GM18507 (cell line): ENCODE results near the gene FAM89A.
"Not testable (repeated sequence)": the region's sequence is repeated elsewhere in the genome, so short reads cannot be mapped to it uniquely, and the experiment has no call there.

ENCODE experiments used
- DNase-seq: peaks from one replicate; pipeline ENCODE4 v3.0.0; 2011; ENCODE audit warnings: low read depth; ENCODE audit not compliant: insufficient read length; ENCODE audit errors: extremely low spot score
- FAIRE-seq: peaks from 2 replicates; lab custom pipeline; 2011; peaks lifted over from hg19 to GRCh38; lab: Jason Lieb, UNC

Gene FAM89A

DNA sequence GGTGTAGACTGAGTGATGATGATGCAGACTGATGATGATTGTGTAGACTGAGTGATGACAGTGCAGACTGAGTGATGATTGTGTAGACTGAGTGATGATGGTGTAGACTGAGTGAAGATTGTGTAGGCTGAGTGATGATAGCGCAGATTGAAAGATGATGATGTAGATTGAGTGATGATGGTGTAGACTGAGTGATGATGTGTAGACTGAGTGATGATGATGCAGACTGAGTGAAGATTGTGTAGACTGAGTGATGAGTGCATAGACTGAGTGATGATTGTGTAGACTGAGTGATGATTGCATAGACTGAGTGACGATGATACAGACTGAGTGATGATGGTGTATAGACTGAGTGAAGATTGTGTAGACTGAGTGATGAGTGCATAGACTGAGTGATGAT, 28.7 kb downstream of the FAM89A start:
- no peak for FAIRE-seq
- no peak for DNase-seq

- not testable (repeated sequence) for FAIRE-seq, DNase-seq
These were observed 32.5 kb downstream of the FAM89A start for GRCh38 chr1:231007535-231007934.

GRCh38 chr1:231001892-231002291, 38.2 kb downstream of the FAM89A start:
- FAIRE-seq (no peak), DNase-seq (no peak)

DNA sequence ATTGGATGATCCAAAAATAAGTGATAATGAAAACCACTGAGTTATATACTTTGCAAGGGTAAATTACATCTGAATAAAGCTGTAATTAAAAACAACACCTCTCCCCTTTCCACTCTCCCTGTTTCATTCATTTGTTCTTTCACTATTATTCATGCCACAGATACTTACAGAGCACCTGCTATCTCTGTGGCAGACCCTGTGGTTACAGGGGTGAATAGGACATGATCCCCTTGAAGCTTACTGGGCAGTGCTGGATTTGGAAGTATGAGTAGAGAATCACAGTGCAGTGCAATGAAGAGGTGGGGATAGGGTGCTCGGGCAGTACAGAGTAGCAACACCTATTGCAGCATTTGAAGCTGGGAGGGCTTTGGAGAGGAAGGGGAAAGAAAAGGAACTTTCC, 39.4 kb downstream of the FAM89A start:
- DNase-seq (no peak), FAIRE-seq (no peak)

DNA sequence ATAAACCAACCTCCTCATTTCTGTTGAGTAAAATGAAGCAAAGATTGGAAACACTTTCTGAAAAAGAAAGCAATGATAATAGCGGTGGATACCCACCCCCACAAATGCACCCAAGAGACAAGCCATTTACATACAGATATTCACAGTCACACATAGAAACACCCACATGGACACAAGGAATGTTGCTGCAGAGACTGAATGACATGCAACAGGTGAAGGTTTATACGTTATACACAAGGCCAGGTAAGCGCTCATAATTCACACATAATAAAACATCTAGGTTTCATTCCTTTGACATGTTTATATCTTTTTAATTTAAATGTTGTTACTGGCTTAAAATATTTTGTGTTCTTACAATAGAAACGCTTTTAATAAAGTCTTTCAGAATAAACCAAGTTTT, 39.9 kb downstream of the FAM89A start:
- FAIRE-seq (no peak), DNase-seq (no peak)

- no peak for FAIRE-seq
- DNase-seq: no peak
These were observed 45.2 kb downstream of the FAM89A start for GRCh38 chr1:230994860-230995259.

DNA sequence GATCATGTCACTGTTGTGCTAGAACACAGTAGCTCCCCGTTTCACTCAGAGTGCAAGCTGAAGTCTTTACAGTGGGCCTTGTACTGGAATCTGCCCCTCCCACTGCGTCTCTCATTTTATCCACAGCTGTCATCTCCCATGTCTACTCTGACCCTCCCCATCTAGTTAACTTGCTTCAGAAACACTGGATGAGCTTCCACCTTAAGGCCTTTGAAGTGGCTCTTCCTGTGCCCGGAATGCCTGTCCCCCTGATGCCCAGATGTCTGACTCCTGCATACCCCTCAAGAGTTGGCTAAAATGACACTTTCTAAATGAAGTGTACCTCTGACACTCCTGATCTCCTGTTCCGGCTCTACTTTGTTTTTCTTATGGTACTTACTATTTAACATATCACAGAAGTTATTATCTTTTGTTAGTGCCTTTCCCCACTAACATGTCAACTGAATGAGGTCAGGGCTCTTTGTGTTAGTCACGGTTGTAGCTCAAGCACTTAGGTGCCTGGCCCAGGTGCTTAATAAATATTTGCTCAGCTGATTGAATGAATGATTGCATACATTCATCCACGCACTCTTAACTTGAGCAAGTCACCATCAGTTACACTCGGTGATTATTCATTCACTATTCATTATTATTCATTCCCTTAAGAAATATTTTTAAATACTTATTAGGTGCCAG, 47.8 kb downstream of the FAM89A start:
- DNase-seq (no peak), FAIRE-seq (no peak)

- FAIRE-seq: no peak
These were observed 52.6 kb downstream of the FAM89A start for GRCh38 chr1:230987448-230987847.

GRCh38 chr1:230986976-230987375, 53.1 kb downstream of the FAM89A start:
- DNase-seq (no peak), FAIRE-seq (no peak)

More at GRCh38 chr1:230987448-230987847, 52.6 kb downstream of the FAM89A start:
- DNase-seq: no peak

DNA sequence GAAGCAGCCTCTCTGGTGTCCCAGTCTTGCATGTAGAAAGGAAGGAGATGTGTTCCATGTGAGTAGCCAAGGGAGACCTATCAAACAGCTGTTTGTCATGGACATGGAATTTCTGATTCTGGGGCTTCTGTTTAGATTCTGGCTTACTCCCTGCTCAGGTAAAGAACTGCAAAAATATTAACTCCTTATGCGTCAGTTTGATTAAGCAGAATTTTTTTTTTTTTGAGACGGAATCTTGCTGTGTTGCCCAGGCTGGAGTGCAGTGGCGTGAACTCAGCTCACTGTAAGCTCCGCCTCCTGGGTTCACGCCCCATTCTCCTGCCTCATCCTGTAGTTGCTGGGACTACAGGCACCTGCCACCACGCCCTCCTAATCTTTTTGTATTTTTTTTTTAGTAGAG, 54.3 kb downstream of the FAM89A start:
- no peak for DNase-seq
- FAIRE-seq: no peak

DNA sequence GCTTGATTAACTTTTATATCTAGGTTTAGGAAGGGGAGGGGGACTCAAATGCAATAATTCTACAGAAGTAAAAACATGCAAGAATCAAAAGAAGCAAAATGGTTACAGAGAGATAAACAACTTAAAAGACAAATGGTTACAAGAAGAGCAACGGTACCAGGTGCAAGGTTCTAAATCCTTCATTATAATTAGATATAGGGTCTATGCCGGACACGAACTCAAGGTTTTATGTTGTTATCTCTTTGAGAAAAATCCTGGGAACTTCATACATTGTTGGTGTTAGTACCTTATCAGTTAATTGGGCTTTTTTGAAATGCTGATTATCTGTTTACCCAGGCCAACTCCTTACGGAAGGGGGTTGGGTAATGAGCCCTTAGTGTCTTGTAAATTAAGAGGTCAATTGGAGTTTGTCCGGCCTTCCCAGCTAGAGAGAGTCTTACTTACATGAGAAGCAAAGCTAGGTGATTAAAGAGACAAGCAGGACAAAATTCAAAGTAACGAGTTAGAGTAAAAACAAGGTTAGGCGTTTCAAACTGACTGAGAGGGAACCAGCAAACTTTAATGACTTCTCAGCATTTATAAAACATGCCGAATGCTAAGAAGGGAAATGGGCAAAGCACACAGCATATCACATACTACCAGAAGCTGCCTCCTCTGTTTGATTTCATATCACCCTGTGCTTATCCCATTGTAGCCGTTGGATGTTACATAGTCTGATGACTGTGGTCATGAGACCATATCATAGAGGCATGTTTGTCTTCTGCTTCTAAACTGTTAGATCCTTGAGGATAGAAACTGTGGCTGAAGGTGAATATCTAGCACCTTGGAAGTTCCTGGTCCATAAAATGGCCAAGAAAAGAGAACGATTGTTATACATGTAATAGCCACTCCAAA, 55.2 kb downstream of the FAM89A start:
- not testable (repeated sequence) for DNase-seq, FAIRE-seq

GRCh38 chr1:230983811-230984210, 56.2 kb downstream of the FAM89A start:
- DNase-seq: no peak
- FAIRE-seq: no peak

- FAIRE-seq (no peak), DNase-seq (no peak)
These were observed 57.4 kb downstream of the FAM89A start for GRCh38 chr1:230982696-230983095.

DNA sequence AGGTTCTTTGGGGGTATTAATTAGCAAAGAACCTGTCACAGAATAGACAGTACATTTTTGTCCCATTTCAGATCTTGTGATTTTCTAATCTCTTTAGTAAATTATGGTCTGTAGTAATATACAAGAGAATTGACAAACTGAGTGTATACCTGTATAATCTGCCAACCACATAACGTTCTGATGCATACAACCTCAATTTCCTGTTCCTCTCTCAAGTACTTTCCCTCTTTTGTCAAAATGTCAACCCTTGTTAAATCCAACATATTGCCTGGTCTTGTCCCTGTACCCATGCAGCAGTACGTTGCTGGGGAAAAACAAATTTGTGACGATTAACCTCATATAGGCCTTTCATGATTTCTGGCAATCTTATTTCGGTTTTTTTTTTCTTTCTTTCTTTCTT, 60.1 kb downstream of the FAM89A start:
- FAIRE-seq (peak; percentile 51), DNase-seq (no peak)

DNA sequence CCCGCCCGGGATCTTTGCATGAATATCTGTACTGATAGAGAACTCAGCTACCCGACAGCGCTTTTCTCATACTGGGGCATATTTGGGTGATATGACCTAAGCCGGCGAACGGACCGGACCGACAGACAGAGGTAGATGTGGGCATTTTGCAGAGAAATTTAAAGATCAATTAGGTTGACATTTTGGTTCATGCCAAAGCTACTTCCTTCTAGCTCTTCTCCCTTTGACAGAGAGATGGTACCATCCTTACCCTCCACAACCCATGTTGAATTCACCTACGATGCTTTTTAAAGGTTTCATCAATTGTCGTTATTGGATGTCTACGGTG, 60.7 kb downstream of the FAM89A start:
- FAIRE-seq (no peak), DNase-seq (no peak)

GRCh38 chr1:230978491-230979388, 61.3 kb downstream of the FAM89A start, which contains the start of the genes ARV1 and TTC13:
TSS of gene ARV1 (plus strand) at chr1:230979094. CDS start at chr1:230979106, 12 bp downstream.
TSS of gene TTC13 (minus strand) at chr1:230978861. CDS start at chr1:230978830, 31 bp downstream.
- DNase-seq: peak; percentile 98
- FAIRE-seq: peak; percentile 96

DNA sequence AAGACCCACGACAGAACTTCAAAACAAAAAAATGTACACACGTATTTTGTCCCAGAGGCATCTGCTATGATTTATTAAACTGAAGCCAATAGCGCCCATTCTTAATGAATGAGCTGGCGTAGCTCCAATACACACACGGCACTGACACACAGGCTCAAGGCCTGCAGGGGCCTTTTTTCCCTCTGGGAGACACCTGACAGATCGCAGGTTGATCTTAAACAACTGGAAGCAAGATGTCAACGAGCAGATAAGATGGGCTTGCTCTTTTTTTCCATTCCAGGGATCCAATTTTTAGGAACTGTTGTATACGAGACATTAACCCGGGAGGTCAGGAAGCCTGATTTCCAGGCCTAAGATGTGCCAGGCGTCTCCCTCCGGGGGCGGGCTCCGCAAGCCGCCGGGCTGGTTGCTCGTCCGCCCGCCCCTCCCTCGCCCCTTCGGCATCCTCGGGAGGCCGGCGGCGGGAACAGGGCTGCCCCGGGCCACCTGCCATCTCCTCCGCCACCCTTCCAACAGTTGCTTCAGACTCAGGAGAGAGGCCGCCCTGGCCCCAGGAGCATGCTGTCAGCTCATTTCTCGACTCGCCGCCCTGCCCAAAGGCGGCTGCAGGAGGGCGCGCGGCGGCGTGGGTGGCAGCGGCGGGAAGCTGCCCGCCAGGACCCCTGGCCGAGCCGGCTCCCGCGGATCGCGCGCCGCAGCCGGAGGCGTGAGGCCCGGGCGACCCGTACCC, 62.1 kb downstream of the FAM89A start:
- no peak for FAIRE-seq

DNA sequence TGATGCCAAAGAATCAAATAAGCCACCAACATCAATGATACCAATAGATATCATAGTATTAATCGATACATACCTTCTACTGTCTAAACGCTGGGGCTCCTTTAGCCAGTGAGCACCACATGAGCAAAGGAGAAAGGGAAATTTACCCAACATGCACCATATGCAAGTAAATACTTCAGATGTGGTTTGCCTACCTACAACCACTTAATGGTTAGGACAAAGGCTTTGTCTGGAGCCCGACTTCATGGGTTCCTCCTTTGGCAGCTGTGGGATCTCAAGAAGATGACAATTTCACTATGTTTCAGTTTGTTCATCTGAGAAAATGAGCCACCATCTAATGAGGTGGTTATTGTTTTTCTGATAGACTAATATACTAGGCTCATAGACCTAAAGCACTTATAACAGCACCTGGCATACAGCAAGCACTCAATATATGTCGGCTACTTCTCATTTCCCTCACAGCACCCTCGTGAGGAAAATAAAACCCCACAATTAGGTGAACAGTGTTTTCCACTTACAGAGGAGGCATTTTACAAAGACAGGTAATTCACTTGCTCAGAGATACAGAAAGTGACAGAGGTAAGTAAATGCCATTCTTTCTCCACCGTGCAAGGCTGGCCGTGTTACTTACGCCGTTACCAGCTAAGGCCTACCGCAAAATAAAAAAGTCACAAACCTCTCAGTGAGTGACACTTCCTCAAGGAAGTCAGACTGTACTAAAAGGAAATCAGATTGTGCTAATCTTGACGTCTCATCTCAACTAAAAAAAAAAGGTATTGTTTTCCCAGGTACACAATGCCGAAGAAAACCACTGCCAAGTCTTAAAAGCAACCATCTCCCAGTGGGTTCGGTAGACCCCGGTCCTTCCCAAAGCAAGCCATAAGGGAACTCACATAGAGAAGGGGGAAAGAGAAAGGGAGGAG, 63.0 kb downstream of the FAM89A start:
- peak; percentile 31 for FAIRE-seq
- no peak for DNase-seq

More for the DNA sequence above, 62.1 kb downstream of the FAM89A start:
- DNase-seq: no peak
